PC-3 (cell line): ENCODE measurements around the gene ANTXR1. TPM values are rescaled to one million over a fixed set of nuclear protein-coding genes. Genes with fewer than 3 reads are reported as not detected.

Experiments used
- ATAC-seq: fragments of 200-7000 bp; cut with Tn5 transposase; 2 replicates; pipeline ENCODE4 v1.9.1; 2020; ENCODE audit warnings: mild to moderate bottlenecking, moderate library complexity
- BruUV-seq: library from RNA; stranded (reverse); fragments of 400-500 nt; replicated peaks from 2 replicates; lab custom pipeline; 2021; lab: Mats Ljungman, UMichigan
- CTCF ChIA-PET: fragments of 300-600 bp; sonication (Branson Sonifier 250); formaldehyde crosslinking; loops from one replicate; lab custom pipeline; 2022; ENCODE audit warnings: antibody characterized with exemption; lab: Charles Lee
- POLR2A ChIA-PET: fragments of 300-600 bp; sonication (Branson Sonifier 250); formaldehyde crosslinking; loops from one replicate; lab custom pipeline; 2022; ENCODE audit warnings: antibody characterized with exemption; ENCODE audit not compliant: unreplicated experiment; lab: Charles Lee
- DNase-seq: peaks from one replicate; pipeline ENCODE4 v3.0.0-alpha.2; 2015
- H2AFZ ChIP-seq: fragments of 300-600 bp; sonication (generic); 2 replicates; pipeline ENCODE4 v1.6.0; 2016; ENCODE audit warnings: antibody characterized with exemption, low read length
- H3F3A ChIP-seq: fragments of 300-600 bp; sonication (generic); one replicate; pipeline ENCODE4 v1.6.0; 2017; ENCODE audit warnings: antibody characterized with exemption, low read length, control low read depth, mild to moderate bottlenecking; ENCODE audit not compliant: unreplicated experiment
- H3K27ac ChIP-seq: fragments of 300-600 bp; sonication (generic); 2 replicates; pipeline ENCODE4 v1.5.1; 2016; ENCODE audit warnings: mild to moderate bottlenecking, low read length
- H3K27me3 ChIP-seq: fragments of 300-600 bp; sonication (generic); 2 replicates; pipeline ENCODE4 v1.6.1; 2016; ENCODE audit warnings: low read length, mixed read lengths
- H3K36me3 ChIP-seq: fragments of 300-600 bp; sonication (generic); 2 replicates; pipeline ENCODE4 v1.6.1; 2016; ENCODE audit warnings: low read depth, mixed run types, low read length, mixed read lengths
- H3K4me1 ChIP-seq: fragments of 300-600 bp; sonication (generic); 2 replicates; pipeline ENCODE4 v1.5.1; 2016; ENCODE audit warnings: low read length; ENCODE audit not compliant: insufficient read depth
- H3K4me2 ChIP-seq: fragments of 300-600 bp; sonication (generic); 2 replicates; pipeline ENCODE4 v1.6.0; 2016; ENCODE audit warnings: low read length
- H3K4me3 ChIP-seq: fragments of 300-600 bp; sonication (generic); 2 replicates; pipeline ENCODE4 v1.5.1; 2016; ENCODE audit warnings: mild to moderate bottlenecking, low read length, mixed read lengths
- H3K79me2 ChIP-seq: fragments of 300-600 bp; sonication (generic); 2 replicates; pipeline ENCODE4 v1.6.1; 2017; ENCODE audit warnings: low read length, mixed read lengths
- H3K9ac ChIP-seq: fragments of 300-600 bp; sonication (generic); 2 replicates; pipeline ENCODE4 v1.6.0; 2016; ENCODE audit warnings: mild to moderate bottlenecking, low read length
- H3K9me2 ChIP-seq: fragments of 300-600 bp; sonication (generic); replicated peaks from 2 replicates; pipeline ENCODE4 v1.6.1; 2016; ENCODE audit warnings: mixed run types, low read length, mixed read lengths
- H3K9me3 ChIP-seq: fragments of 300-600 bp; sonication (generic); 2 replicates; pipeline ENCODE4 v1.6.1; 2016; ENCODE audit warnings: low read length, mixed read lengths
- H4K20me1 ChIP-seq: fragments of 300-600 bp; sonication (generic); 2 replicates; pipeline ENCODE4 v1.6.1; 2016; ENCODE audit warnings: low read length, mixed read lengths
- CTCF ChIP-seq: fragments of 300-600 bp; sonication (generic); conservative IDR thresholded peaks from 2 replicates; pipeline ENCODE4 v1.5.1; 2017; ENCODE audit warnings: antibody characterized with exemption, low read depth, mild to moderate bottlenecking, low read length
- EZH2 ChIP-seq: fragments of 300-600 bp; sonication (generic); IDR thresholded peaks from one replicate; pipeline ENCODE4 v1.6.1; 2017; ENCODE audit warnings: antibody characterized with exemption, mild to moderate bottlenecking, low read length; ENCODE audit not compliant: unreplicated experiment
- EZH2phosphoT487 ChIP-seq: fragments of 300-600 bp; sonication (generic); IDR thresholded peaks from 2 replicates; pipeline ENCODE4 v1.6.1; 2018; ENCODE audit warnings: mild to moderate bottlenecking, antibody characterized with exemption, low read length, borderline replicate concordance
- intact Hi-C: fragments of 100-400 bp; cut with micrococcal nuclease; formaldehyde crosslinking; loops from 2 replicates; pipeline ENCODE4 v1.9.0; 2023
- total RNA-seq: library from RNA; depleted of rRNA; stranded (reverse); fragments of >200 nt; gene quantifications from 2 replicates; pipeline ENCODE4 v1.2.3, GENCODE V29; 2014

ANTXR1 gene
- total RNA-seq, 1 experiment from 2014 or later: 31.2 TPM

- intact Hi-C loops: no loop called here
- 0 out of 2 replicates have a peak, but pooled peaks cover 5% of the 10 kb centered on the region for H3K9me3 ChIP-seq
- no peak overlapping the region for H3K4me2 ChIP-seq
- H2AFZ ChIP-seq: no peak overlapping the region
- 0 out of 2 replicates have a peak, but pooled peaks cover 3% of the 10 kb centered on the region for H3K9me2 ChIP-seq
- TF ChIP-seq CTCF (no peak), EZH2 (no peak), EZH2phosphoT487 (no peak)
- H3K4me1 ChIP-seq: no peaks in the 10 kb centered on the region
- no peaks in the 10 kb centered on the region for H3F3A ChIP-seq
- no peaks in the 10 kb centered on the region for H3K27me3 ChIP-seq
- ChIA-PET CTCF (no interaction called here), POLR2A (no interaction called here)
- H3K79me2 ChIP-seq: no peaks in the 10 kb centered on the region
- H3K27ac ChIP-seq: no peak overlapping the region
- no TSS peak for BruUV-seq
- H4K20me1 ChIP-seq: no peaks in the 10 kb centered on the region
- H3K9ac ChIP-seq: no peak overlapping the region
- ATAC-seq (no peak), DNase-seq (no peak)
- no peak overlapping the region for H3K4me3 ChIP-seq
- no peaks in the 10 kb centered on the region for H3K36me3 ChIP-seq
Measured at GRCh38 chr2:69003731-69004130, 9.2 kb upstream of the ANTXR1 start.

DNA sequence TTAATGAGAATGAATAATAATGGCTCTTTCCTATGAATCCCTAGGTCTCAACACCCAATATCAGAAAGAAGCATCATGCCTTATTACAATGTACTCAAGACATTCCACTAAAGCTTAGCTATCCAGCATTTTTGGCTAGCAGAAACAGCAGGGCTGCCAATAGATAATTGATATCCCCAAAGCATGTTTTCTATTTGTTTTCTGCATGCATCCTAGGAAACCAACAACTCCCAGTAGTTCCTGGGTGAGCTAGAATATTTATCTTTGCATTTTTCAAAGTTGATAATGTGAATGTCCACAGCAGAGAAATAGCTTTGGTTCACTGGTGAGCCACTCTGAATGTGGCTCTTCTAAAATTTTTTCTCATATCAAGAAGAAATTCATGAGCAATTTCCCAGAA lies 5.8 kb upstream of the ANTXR1 start:
- no TSS peak for BruUV-seq
- Histone ChIP-seq H2AFZ (no peak overlapping the region), H3K36me3 (no peaks in the 10 kb centered on the region), H3K4me2 (no peak overlapping the region), H3F3A (no peaks in the 10 kb centered on the region), H3K9me2 (0 out of 2 replicates have a peak, but pooled peaks cover 3% of the 10 kb centered on the region), H3K4me3 (no peak overlapping the region), H3K9me3 (no peaks in the 10 kb centered on the region), H3K79me2 (no peaks in the 10 kb centered on the region), H3K9ac (no peak overlapping the region), H4K20me1 (no peaks in the 10 kb centered on the region), H3K27me3 (no peaks in the 10 kb centered on the region), H3K27ac (no peak overlapping the region), H3K4me1 (no peaks in the 10 kb centered on the region)
- ChIA-PET POLR2A (interaction anchor here (0.6 kb wide), 1 partner anchor 8 kb away, joined by 3 read pairs; no protein-coding TSS in a partner anchor), CTCF (no interaction called here)
- DNase-seq (no peak), ATAC-seq (no peak)
- intact Hi-C loops: no loop called here
- no peak for TF ChIP-seq CTCF
- no peak for TF ChIP-seq EZH2
- no peak for TF ChIP-seq EZH2phosphoT487

DNA sequence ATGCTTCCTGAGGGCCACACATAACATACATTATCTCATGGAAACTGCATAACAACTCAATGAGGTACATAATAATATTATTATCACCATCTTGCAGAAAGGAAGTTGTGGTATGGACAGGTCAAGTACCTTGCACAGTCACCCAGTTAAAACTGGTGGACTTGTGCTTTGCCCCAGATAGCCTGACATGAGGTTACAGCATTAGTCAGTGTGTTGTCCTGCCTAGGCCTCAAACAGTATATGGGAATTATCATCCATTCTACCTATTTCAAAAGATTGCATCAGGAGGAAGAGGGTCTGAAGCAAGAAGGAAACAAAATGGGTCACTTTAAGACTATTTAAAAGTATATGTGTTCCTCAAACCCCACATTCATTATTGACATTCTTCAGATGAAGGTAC lies 5.4 kb upstream of the ANTXR1 start:
- Histone ChIP-seq H3K9me2 (0 out of 2 replicates have a peak, but pooled peaks cover 3% of the 10 kb centered on the region), H3K9ac (no peak overlapping the region), H3K4me1 (no peaks in the 10 kb centered on the region; the same call in 1 of the 2 replicates), H3K4me2 (no peak overlapping the region), H3K9me3 (no peaks in the 10 kb centered on the region), H4K20me1 (no peaks in the 10 kb centered on the region), H3K27ac (no peak overlapping the region), H3K79me2 (no peaks in the 10 kb centered on the region), H3F3A (no peaks in the 10 kb centered on the region), H3K27me3 (no peaks in the 10 kb centered on the region), H2AFZ (no peak overlapping the region), H3K36me3 (no peaks in the 10 kb centered on the region), H3K4me3 (no peak overlapping the region)
- DNase-seq: no peak
- no peak for TF ChIP-seq EZH2
- TF ChIP-seq EZH2phosphoT487: no peak
- no peak for TF ChIP-seq CTCF
- intact Hi-C loops: no loop called here
- ChIA-PET CTCF (no interaction called here), POLR2A (no interaction called here)
- no TSS peak for BruUV-seq
- no peak for ATAC-seq
